B cell (primary cell): ENCODE results near the gene KATNAL2. TPM values are rescaled to one million over a fixed set of nuclear protein-coding genes. Genes with fewer than 3 reads are reported as not detected.

Experiments
- ATAC-seq: fragments of 200-7000 bp; cut with Tn5 transposase; one replicate; pipeline ENCODE4 v1.10.0; 2021; ENCODE audit warnings: low read depth, mild to moderate bottlenecking, moderate number of reproducible peaks, moderate library complexity
- CTCF ChIA-PET: fragments of 350-600 bp; sonication (Branson Sonifier 250); formaldehyde crosslinking; loops from one replicate; lab custom pipeline; 2021; ENCODE audit warnings: antibody characterized with exemption, inconsistent platforms; lab: Charles Lee
- POLR2A ChIA-PET: fragments of 350-600 bp; sonication (Branson Sonifier 250); formaldehyde crosslinking; loops from one replicate; lab custom pipeline; 2021; ENCODE audit warnings: antibody characterized with exemption; lab: Charles Lee
- DNase-seq: peaks from one replicate; pipeline ENCODE4 v3.0.0; 2013
- H2AFZ ChIP-seq: 2 replicates; pipeline ENCODE4 v1.6.1; 2012; ENCODE audit warnings: mild to moderate bottlenecking, low read depth, low read length; ENCODE audit not compliant: insufficient read depth, poor library complexity, severe bottlenecking
- H3K27ac ChIP-seq, 2 donors: 1 replicate in 1 of 2; 2 replicates in 1 of 2; pipeline ENCODE4 v1.5.1; 2012 to 2013; ENCODE audit warnings: low read length in 2 of 2, mild to moderate bottlenecking in 2 of 2, moderate library complexity in 1 of 2
- H3K27me3 ChIP-seq, 4 experiments: fragments of 200-600 bp in 1 of 4; sonication (generic) in 1 of 4; replicated peaks in 1 of 4; 1 replicate in 2 of 4; 2 replicates in 2 of 4; pipeline versions ENCODE4 v1.6.1 to v1.7.0; 2013 to 2016; ENCODE audit warnings: low read length in 3 of 4, mild to moderate bottlenecking in 2 of 4, mixed read lengths in 1 of 4, moderate library complexity in 1 of 4; ENCODE audit not compliant: insufficient read depth in 4 of 4, control insufficient read depth in 3 of 4; ENCODE audit errors: control extremely low read depth in 1 of 4
- H3K36me3 ChIP-seq, 2 experiments: replicated peaks in 1 of 2; 1 replicate in 1 of 2; 2 replicates in 1 of 2; pipeline versions ENCODE4 v1.6.1 to v1.7.1; 2013; ENCODE audit warnings: low read length in 1 of 2; ENCODE audit not compliant: insufficient read depth in 2 of 2, control insufficient read depth in 1 of 2; ENCODE audit errors: control extremely low read depth in 1 of 2, extremely low read depth in 1 of 2
- H3K4me1 ChIP-seq, 2 donors: fragments of 200-600 bp in 1 of 2; sonication (generic) in 1 of 2; 1 replicate in 1 of 2; 2 replicates in 1 of 2; pipeline versions ENCODE4 v1.5.1 to v1.6.1; 2013 to 2017; ENCODE audit warnings: low read length in 2 of 2; ENCODE audit not compliant: control insufficient read depth in 2 of 2, insufficient read depth in 2 of 2
- H3K4me2 ChIP-seq: replicated peaks from 2 replicates; pipeline ENCODE3; 2012; ENCODE audit warnings: mild to moderate bottlenecking, low read depth, low read length; ENCODE audit not compliant: poor library complexity, severe bottlenecking
- H3K4me3 ChIP-seq, 5 experiments: fragments of 200-600 bp in 1 of 5; sonication (generic) in 1 of 5; 1 replicate in 3 of 5; 2 replicates in 2 of 5; pipeline versions ENCODE4 v1.5.1 to v1.7.0; 2011 to 2016; ENCODE audit warnings: low read length in 4 of 5, mild to moderate bottlenecking in 4 of 5, low read depth in 2 of 5, control low read depth in 1 of 5, moderate library complexity in 1 of 5; ENCODE audit not compliant: insufficient read depth in 1 of 5; ENCODE audit errors: control extremely low read depth in 1 of 5, extremely low read depth in 1 of 5
- H3K79me2 ChIP-seq: fragments of 200-600 bp; sonication (generic); one replicate; pipeline ENCODE4 v1.6.0; 2016; ENCODE audit warnings: low read length; ENCODE audit not compliant: control insufficient read depth, insufficient read depth
- H3K9ac ChIP-seq: fragments of 200-600 bp; sonication (generic); 2 replicates; pipeline ENCODE4 v1.6.1; 2017; ENCODE audit warnings: mild to moderate bottlenecking, low read length, moderate library complexity
- H3K9me3 ChIP-seq, 3 donors: one replicate each; pipeline versions ENCODE4 v1.6.1 to v1.7.1; 2013; ENCODE audit warnings: low read length in 2 of 3; ENCODE audit not compliant: control insufficient read depth in 2 of 3, insufficient read depth in 1 of 3; ENCODE audit errors: control extremely low read depth in 1 of 3
- H4K20me1 ChIP-seq: 2 replicates; pipeline ENCODE4 v1.6.0; 2012; ENCODE audit warnings: mild to moderate bottlenecking, low read length; ENCODE audit not compliant: insufficient read depth, control insufficient read depth, poor library complexity, severe bottlenecking
- H3K27ac Mint-ChIP-seq: one replicate; pipeline ENCODE4 v1.8.0; 2021; ENCODE audit warnings: mixed read lengths
- H3K27me3 Mint-ChIP-seq: one replicate; pipeline ENCODE4 v1.8.0; 2021; ENCODE audit warnings: mixed read lengths
- H3K4me1 Mint-ChIP-seq: one replicate; pipeline ENCODE4 v1.8.0; 2021; ENCODE audit warnings: mixed read lengths
- H3K4me3 Mint-ChIP-seq: one replicate; pipeline ENCODE4 v1.8.0; 2021; ENCODE audit warnings: mixed read lengths
- H3K9me3 Mint-ChIP-seq: one replicate; pipeline ENCODE4 v1.8.0; 2022; ENCODE audit warnings: mixed read lengths; ENCODE audit not compliant: insufficient read depth
- CTCF ChIP-seq: fragments of 200-600 bp; IDR thresholded peaks from one replicate; pipeline ENCODE4 v1.8.0; 2022; ENCODE audit warnings: antibody characterized with exemption, mild to moderate bottlenecking
- EZH2 ChIP-seq: IDR thresholded peaks from 2 replicates; pipeline ENCODE4 v1.6.1; 2012; ENCODE audit warnings: borderline replicate concordance, low read depth, mild to moderate bottlenecking, moderate library complexity, low read length; ENCODE audit not compliant: insufficient read depth, poor library complexity, severe bottlenecking
- WGBS: methylation state at CpG from one replicate; pipeline ENCODE4 v1.1.5; 2013; ENCODE audit warnings: missing lambda C conversion rate; ENCODE audit not compliant: insufficient coverage; 5-methylcytosine and 5-hydroxymethylcytosine counted together
- intact Hi-C: fragments of 100-400 bp; cut with micrococcal nuclease; formaldehyde crosslinking; loops from one replicate; pipeline ENCODE4 v1.10.0; 2022
- polyA plus RNA-seq: library from polyadenylated mRNA; depleted of rRNA; stranded (reverse); fragments of >200 nt; gene quantifications from 2 replicates; pipeline ENCODE4 v1.2.3, GENCODE V29; 2012
- total RNA-seq, 2 donors: library from RNA; stranded (reverse); fragments of 120-200 nt in 1 of 2; gene quantifications; 1 replicate in 1 of 2; 2 replicates in 1 of 2; pipeline versions ENCODE4 v1.2.3 to v1.2.4, GENCODE V29; 2013 to 2022

The KATNAL2 gene
- total and polyA plus RNA-seq, 2 donors (not counting 1 experiment from before 2014, with no cell fraction given), result 1.3 to 3.1 TPM

DNA sequence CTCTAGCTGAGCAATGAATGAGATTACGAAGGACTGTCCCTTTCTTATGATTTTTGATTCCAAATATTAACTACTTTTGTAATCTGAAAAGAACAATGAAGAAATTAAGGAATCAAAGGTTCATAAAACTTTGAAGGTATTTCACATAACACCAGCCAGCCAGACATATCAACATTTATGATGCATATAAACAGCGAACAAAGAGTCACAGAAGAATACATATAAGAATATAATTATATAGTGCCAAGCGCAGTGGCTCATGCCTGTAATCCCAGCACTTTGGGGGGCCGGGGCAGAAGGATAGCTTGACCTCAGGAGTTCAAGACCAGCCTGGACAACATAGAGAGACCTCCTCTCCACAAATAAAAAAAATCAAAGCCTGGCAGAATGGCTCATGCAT lies 34.2 kb upstream of the KATNAL2 start:
- ChIA-PET POLR2A (no interaction called here), CTCF (interaction anchor here (0.5 to 1.2 kb wide), 2 partner anchors 19 to 31 kb away, joined by 3 read pairs; no protein-coding TSS in a partner anchor)

DNA sequence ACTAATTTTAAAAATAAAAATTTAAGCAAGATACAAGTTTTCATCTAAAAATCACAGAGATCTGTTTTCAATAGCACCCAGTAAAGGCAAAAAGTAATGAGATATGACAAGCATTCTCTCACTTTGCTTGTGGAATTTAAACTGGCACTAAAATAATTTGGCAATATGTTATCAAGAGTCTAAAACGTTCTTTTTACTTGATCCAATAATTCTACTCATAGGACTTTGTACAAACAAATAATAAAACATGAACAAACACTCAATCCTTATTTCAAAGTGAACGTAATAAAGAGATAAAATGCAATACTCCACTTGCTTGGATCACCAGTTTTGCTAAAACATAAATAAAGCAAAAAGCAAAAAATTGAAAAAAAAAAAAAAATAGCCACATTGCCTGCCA lies 30.5 kb upstream of the KATNAL2 start:
- peaks cover 53% of the 10 kb centered on the region for H3K79me2 ChIP-seq
- H2AFZ ChIP-seq, result no peak overlapping the region
- Mint-ChIP-seq H3K4me1 (peaks cover 8% of the 10 kb centered on the region), H3K9me3 (peaks cover 6% of the 10 kb centered on the region), H3K27me3 (no peaks in the 10 kb centered on the region), H3K27ac (no peak overlapping the region), H3K4me3 (no peak overlapping the region)
- peaks cover 4 to 29% of the 10 kb centered on the region in 2 experiments for H3K36me3 ChIP-seq
- ATAC-seq (no peak), DNase-seq (no peak)
- H3K4me3 ChIP-seq, result no peak overlapping the region
- H3K27ac ChIP-seq, result no peak overlapping the region
- TF ChIP-seq CTCF, result no peak
- no peak for TF ChIP-seq EZH2
- H3K4me2 ChIP-seq, result no peak overlapping the region
- no CpG with 5 or more reads among the region's 2 CpGs for WGBS
- peaks cover 0 to 4% of the 10 kb centered on the region in 2 donors for H3K4me1 ChIP-seq
- peaks cover 4 to 13% (median 6%) of the 10 kb centered on the region in 3 donors for H3K9me3 ChIP-seq
- ChIA-PET CTCF (no interaction called here), POLR2A (no interaction called here)
- H4K20me1 ChIP-seq, result no peaks in the 10 kb centered on the region
- intact Hi-C loops, result no loop called here
- H3K9ac ChIP-seq, result no peak overlapping the region
- H3K27me3 ChIP-seq, result no peaks in the 10 kb centered on the region

More for the DNA sequence above, 34.2 kb upstream of the KATNAL2 start:
- TF ChIP-seq EZH2 (no peak), CTCF (no peak)
- ATAC-seq (no peak), DNase-seq (no peak)
- peaks cover 5% of the 10 kb centered on the region for H3K9me3 Mint-ChIP-seq
- H3K4me3 Mint-ChIP-seq, result no peak overlapping the region
- Histone ChIP-seq H4K20me1 (no peaks in the 10 kb centered on the region), H3K27me3 (no peaks in the 10 kb centered on the region), H2AFZ (no peak overlapping the region), H3K9ac (no peak overlapping the region), H3K4me1 (no peaks in the 10 kb centered on the region), H3K36me3 (peaks cover 3% of the 10 kb centered on the region in 2 experiments), H3K27ac (no peak overlapping the region), H3K4me3 (no peak overlapping the region), H3K4me2 (no peak overlapping the region), H3K9me3 (peaks cover 7 to 13% (median 10%) of the 10 kb centered on the region in 3 donors), H3K79me2 (peaks cover 48% of the 10 kb centered on the region)
- H3K27ac Mint-ChIP-seq, result no peak overlapping the region
- no CpG with 5 or more reads among the region's 4 CpGs for WGBS
- intact Hi-C loops, result no loop called here
- H3K4me1 Mint-ChIP-seq, result peaks cover 2% of the 10 kb centered on the region
- no peaks in the 10 kb centered on the region for H3K27me3 Mint-ChIP-seq
